Hepatocyte (in vitro differentiated cells): ENCODE data around the gene UBE2E2.

Experiments
- EZH2 ChIP-seq: fragments of 200-600 bp; sonication (generic); IDR thresholded peaks from 2 replicates; pipeline ENCODE4 v1.6.1; 2016; ENCODE audit warnings: antibody characterized with exemption, mild to moderate bottlenecking, borderline replicate concordance
- TF ChIP-seq, protein P1 (sequence below): fragments of 200-600 bp; sonication (generic); IDR thresholded peaks from 2 replicates; pipeline ENCODE4 v1.5.1; 2016; ENCODE audit warnings: antibody characterized with exemption, mild to moderate bottlenecking; ENCODE audit not compliant: poor library complexity

GRCh38 chr3:23567917-23568316 lies 364.8 kb downstream of the UBE2E2 start:
- TF ChIP-seq, protein P1, sequence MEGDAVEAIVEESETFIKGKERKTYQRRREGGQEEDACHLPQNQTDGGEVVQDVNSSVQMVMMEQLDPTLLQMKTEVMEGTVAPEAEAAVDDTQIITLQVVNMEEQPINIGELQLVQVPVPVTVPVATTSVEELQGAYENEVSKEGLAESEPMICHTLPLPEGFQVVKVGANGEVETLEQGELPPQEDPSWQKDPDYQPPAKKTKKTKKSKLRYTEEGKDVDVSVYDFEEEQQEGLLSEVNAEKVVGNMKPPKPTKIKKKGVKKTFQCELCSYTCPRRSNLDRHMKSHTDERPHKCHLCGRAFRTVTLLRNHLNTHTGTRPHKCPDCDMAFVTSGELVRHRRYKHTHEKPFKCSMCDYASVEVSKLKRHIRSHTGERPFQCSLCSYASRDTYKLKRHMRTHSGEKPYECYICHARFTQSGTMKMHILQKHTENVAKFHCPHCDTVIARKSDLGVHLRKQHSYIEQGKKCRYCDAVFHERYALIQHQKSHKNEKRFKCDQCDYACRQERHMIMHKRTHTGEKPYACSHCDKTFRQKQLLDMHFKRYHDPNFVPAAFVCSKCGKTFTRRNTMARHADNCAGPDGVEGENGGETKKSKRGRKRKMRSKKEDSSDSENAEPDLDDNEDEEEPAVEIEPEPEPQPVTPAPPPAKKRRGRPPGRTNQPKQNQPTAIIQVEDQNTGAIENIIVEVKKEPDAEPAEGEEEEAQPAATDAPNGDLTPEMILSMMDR = no peak
- no peak for TF ChIP-seq EZH2
